HG03159 (cell line): ENCODE measurements around the gene AMPD2.
A peak's percentile ranks its signal among the peaks of the same experiment; 100 is the strongest.

ENCODE experiments used
- ATAC-seq: cut with Tn5 transposase; IDR thresholded peaks from one replicate; pipeline ENCODE4 v1.9.1; 2021; ENCODE audit warnings: mild to moderate bottlenecking, moderate library complexity; ENCODE audit not compliant: unreplicated experiment

Gene AMPD2

GRCh38 chr1:109616391-109616790, 3.2 kb upstream of the AMPD2 start:
- no peak for ATAC-seq

DNA sequence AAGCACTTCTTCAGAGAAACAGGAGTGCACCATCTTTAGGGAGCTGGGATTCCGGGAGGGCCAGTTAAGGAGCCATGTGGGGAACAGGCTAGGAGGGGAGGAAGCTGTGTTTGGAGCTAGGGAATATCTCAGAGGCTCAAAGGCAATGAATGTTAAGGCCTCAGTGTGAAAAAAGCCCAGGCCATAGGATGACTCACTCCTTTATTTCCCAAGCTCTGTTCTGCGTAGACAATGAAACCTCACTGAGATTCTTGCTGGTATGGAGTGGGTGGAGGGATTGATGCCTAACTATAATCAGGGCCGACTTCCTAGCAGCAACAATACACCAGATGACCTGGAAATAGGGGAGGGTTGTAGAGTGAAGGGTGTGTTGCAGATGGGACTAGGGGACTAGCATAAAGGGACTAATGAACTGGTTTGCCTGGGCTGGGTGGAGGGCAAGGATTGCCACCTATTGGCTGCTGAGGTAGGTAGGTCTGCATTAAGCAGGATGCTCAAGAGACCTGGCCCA, 2.3 kb upstream of the AMPD2 start:
- no peak for ATAC-seq

GRCh38 chr1:109618661-109619575, 719 bp upstream of the AMPD2 start:
- no peak for ATAC-seq

GRCh38 chr1:109620401-109620791, 759 bp downstream of the AMPD2 start:
- ATAC-seq: no peak

- ATAC-seq: peak; percentile 65
Observed at GRCh38 chr1:109620841-109621286, 1.2 kb downstream of the AMPD2 start.

- ATAC-seq: no peak
Observed at GRCh38 chr1:109621379-109622136, 1.9 kb downstream of the AMPD2 start.

- ATAC-seq: no peak
Observed at GRCh38 chr1:109622137-109622892, 2.7 kb downstream of the AMPD2 start.

DNA sequence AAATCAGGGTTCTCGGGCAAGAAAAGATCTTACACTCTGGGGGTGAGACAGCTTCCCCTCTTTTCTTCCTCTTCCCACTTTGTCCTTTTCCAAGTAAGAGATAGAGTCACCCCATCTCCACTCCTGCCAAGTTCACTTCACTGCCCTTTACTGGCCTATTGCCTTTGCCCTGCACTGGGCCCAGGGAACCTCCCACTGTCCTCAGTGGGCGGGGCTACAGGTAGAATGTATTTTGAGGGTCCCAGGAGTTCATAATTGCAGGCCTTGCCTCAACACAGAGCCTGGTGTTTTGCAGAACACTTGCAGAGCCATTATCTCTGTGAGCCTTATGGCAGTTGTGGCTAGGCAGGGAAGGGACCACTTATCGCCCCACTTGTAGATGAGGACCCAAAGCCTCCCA, 3.3 kb downstream of the AMPD2 start:
- ATAC-seq: no peak

GRCh38 chr1:109623601-109624161, 4.0 kb downstream of the AMPD2 start:
- ATAC-seq: no peak

DNA sequence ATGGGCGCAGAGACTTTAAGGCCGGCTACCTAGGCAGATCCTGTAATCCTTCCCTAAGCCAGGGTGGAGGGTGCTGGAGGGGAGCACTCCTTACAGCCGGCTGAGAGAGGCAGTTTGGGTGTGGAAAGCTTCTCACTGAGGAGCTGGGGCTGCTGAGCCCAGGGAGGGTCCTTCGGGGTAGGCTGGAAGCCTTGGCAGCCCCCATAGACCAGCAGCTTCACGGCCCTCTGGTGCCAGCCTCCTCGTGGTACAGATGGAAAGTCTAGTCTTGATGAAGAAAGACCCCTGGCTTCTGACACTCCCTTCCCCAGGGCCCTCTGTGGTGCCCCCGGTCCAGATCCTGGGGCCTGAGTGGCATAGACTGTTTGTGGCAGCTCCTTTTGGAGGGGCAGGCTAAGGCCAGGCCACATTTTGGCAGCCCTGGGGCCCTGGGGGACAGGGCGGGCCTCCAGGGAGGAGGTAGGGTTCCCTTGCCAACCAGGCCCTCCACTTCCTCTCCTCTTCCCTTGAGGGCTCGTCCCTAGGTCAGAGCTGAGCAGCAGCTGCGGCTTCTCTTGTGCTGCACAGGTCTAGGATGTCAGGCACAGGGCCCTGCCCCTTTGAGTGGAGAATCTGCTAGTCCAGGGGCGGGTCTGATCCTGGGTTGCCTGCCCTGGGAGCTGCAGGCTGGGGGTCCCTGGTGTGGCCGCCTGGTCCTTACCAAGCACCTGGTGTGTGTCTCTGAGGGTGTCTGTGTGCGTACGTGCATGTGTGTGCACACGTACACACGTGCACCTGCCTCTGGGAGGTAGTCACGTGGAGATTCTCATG, 4.8 kb downstream of the AMPD2 start:
- ATAC-seq: no peak

DNA sequence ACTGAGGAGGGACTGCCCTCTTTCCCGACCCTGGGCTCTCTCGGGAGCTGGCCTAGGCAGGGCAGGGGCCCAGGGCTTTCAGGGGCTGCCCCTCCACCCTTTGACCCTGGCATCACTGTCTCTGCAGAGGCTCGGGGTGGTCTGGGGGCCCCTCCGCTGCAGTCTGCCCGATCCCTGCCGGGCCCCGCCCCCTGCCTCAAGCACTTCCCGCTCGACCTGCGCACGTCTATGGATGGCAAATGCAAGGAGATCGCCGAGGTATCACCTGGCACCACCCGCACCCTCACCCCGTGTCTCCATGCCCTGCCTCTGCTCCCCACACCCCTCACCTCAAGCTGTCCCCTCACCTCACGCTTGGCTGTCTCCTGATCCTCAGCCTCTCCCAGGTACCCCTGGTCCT, 5.5 kb downstream of the AMPD2 start:
- no peak for ATAC-seq

- no peak for ATAC-seq
Observed at GRCh38 chr1:109625601-109626560, 6.2 kb downstream of the AMPD2 start.

- no peak for ATAC-seq
Observed at GRCh38 chr1:109626682-109627408, 7.2 kb downstream of the AMPD2 start.

GRCh38 chr1:109627692-109628399, 8.2 kb downstream of the AMPD2 start:
- no peak for ATAC-seq

GRCh38 chr1:109628540-109629321, 9.1 kb downstream of the AMPD2 start:
- no peak for ATAC-seq

DNA sequence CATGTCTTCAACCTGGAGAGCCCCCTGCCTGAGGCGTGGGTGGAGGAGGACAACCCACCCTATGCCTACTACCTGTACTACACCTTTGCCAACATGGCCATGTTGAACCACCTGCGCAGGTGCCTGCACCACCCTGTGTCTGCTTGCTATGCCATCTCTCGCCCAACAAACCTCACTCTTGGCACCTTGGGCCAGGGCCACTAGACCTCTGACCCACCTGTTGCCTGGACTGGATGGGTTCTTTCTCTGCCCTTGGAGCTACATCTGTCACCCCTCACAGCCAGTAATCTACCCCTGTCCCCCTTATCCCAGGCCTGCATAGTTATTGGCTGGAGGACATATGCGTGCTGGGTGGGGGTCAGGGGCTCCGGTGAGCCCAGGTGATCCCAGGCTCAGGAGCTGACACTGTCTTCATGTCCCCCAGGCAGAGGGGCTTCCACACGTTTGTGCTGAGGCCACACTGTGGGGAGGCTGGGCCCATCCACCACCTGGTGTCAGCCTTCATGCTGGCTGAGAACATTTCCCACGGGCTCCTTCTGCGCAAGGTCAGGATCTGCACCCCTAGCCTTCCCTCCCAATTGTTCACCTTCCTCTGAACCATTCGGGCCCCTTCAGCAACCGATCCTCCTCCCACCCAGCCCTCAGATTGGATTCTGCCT, 9.9 kb downstream of the AMPD2 start:
- no peak for ATAC-seq
